GM18519 (cell line): ENCODE measurements around the gene ASTN2.

ENCODE experiments used
- ATAC-seq: cut with Tn5 transposase; IDR thresholded peaks from one replicate; pipeline ENCODE4 v1.9.1; 2021; ENCODE audit warnings: mild to moderate bottlenecking, moderate library complexity; ENCODE audit not compliant: unreplicated experiment, low FRiP score

ASTN2 gene

GRCh38 chr9:116566677-116567488 is 848.0 kb downstream of the ASTN2 start:
- no peak for ATAC-seq

GRCh38 chr9:116565986-116566385 is 848.9 kb downstream of the ASTN2 start:
- no peak for ATAC-seq

- no peak for ATAC-seq
Observed at GRCh38 chr9:116564266-116564793, 850.5 kb downstream of the ASTN2 start.

- no peak for ATAC-seq
Observed at GRCh38 chr9:116558818-116559540, 855.9 kb downstream of the ASTN2 start.

GRCh38 chr9:116558035-116558434 is 856.8 kb downstream of the ASTN2 start:
- no peak for ATAC-seq

- ATAC-seq, result no peak
Observed at GRCh38 chr9:116555556-116556155, 859.2 kb downstream of the ASTN2 start.

GRCh38 chr9:116555119-116555518 is 859.7 kb downstream of the ASTN2 start:
- no peak for ATAC-seq

- no peak for ATAC-seq
Observed at GRCh38 chr9:116550696-116551436, 864.0 kb downstream of the ASTN2 start.

GRCh38 chr9:116549786-116550660 is 864.8 kb downstream of the ASTN2 start:
- no peak for ATAC-seq

- ATAC-seq, result no peak
Observed at GRCh38 chr9:116549061-116549664, 865.7 kb downstream of the ASTN2 start.

GRCh38 chr9:116547729-116548426 is 867.0 kb downstream of the ASTN2 start:
- no peak for ATAC-seq

GRCh38 chr9:116546711-116547581 is 867.9 kb downstream of the ASTN2 start:
- ATAC-seq, result no peak

- no peak for ATAC-seq
Observed at GRCh38 chr9:116544896-116545295, 870.0 kb downstream of the ASTN2 start.

GRCh38 chr9:116543731-116544400 is 871.0 kb downstream of the ASTN2 start:
- ATAC-seq, result no peak

GRCh38 chr9:116541402-116541801 is 873.5 kb downstream of the ASTN2 start:
- no peak for ATAC-seq

- no peak for ATAC-seq
Observed at GRCh38 chr9:116539549-116539948, 875.3 kb downstream of the ASTN2 start.

- ATAC-seq, result no peak
Observed at GRCh38 chr9:116525611-116526010, 889.2 kb downstream of the ASTN2 start.
